Smooth muscle cell (in vitro differentiated cells): ENCODE results near the gene MYOM3. TPM values are rescaled to one million over a fixed set of nuclear protein-coding genes. Genes with fewer than 3 reads are reported as not detected.

Source experiments
- DNase-seq: peaks from one replicate; lab custom pipeline; 2025; ENCODE audit not compliant: unreplicated experiment; lab: John Stamatoyannopoulos, UW
- H2AFZ ChIP-seq: fragments of 200-600 bp; sonication (generic); 2 replicates; pipeline ENCODE4 v1.6.0; 2016; ENCODE audit warnings: antibody characterized with exemption, low read depth, mild to moderate bottlenecking
- H3F3A ChIP-seq: fragments of 200-600 bp; sonication (generic); 2 replicates; pipeline ENCODE4 v1.6.0; 2017; ENCODE audit warnings: antibody characterized with exemption, low read depth
- H3K27ac ChIP-seq: fragments of 200-600 bp; sonication (generic); 2 replicates; pipeline ENCODE4 v1.5.1; 2016; ENCODE audit warnings: low read depth, mild to moderate bottlenecking
- H3K27me3 ChIP-seq: fragments of 200-600 bp; sonication (generic); 2 replicates; pipeline ENCODE4 v1.6.1; 2016; ENCODE audit warnings: low read depth, mild to moderate bottlenecking
- H3K36me3 ChIP-seq: fragments of 200-600 bp; sonication (generic); 2 replicates; pipeline ENCODE4 v1.5.1; 2016; ENCODE audit warnings: low read depth
- H3K4me1 ChIP-seq: fragments of 200-600 bp; sonication (generic); 2 replicates; pipeline ENCODE4 v1.5.1; 2016; ENCODE audit warnings: low read depth
- H3K4me2 ChIP-seq: fragments of 200-600 bp; sonication (generic); 2 replicates; pipeline ENCODE4 v1.6.0; 2016; ENCODE audit warnings: mild to moderate bottlenecking
- H3K4me3 ChIP-seq: fragments of 200-600 bp; sonication (generic); 2 replicates; pipeline ENCODE4 v1.5.1; 2016; ENCODE audit warnings: mild to moderate bottlenecking
- H3K79me2 ChIP-seq: fragments of 200-600 bp; sonication (generic); 2 replicates; pipeline ENCODE4 v1.6.0; 2016; ENCODE audit warnings: low read depth, mild to moderate bottlenecking
- H3K9ac ChIP-seq: fragments of 200-600 bp; sonication (generic); 2 replicates; pipeline ENCODE4 v1.6.0; 2016; ENCODE audit warnings: low read depth
- H3K9me3 ChIP-seq: fragments of 200-600 bp; sonication (generic); replicated peaks from 2 replicates; pipeline ENCODE4 v1.5.1; 2016; ENCODE audit warnings: low read depth
- H4K20me1 ChIP-seq: fragments of 200-600 bp; sonication (generic); 2 replicates; pipeline ENCODE4 v1.6.0; 2016; ENCODE audit warnings: low read depth
- WGBS: methylation state at CpG from one replicate; pipeline ENCODE4 v1.1.7; 2016; ENCODE audit warnings: low lambda C conversion rate; 5-methylcytosine and 5-hydroxymethylcytosine counted together
- polyA plus RNA-seq: library from polyadenylated mRNA; unstranded; fragments of >200 nt; fragmentation: Nextera tagmentation; extraction: Ambion mirVana; gene quantifications from 2 replicates; pipeline ENCODE4 v1.2.1, GENCODE V29; 2016
- total RNA-seq: library from RNA; depleted of rRNA; stranded (reverse); fragments of >200 nt; gene quantifications from 2 replicates; pipeline ENCODE4 v1.2.3, GENCODE V29; 2014
- TF ChIP-seq, protein P1 (sequence below): fragments of 200-600 bp; sonication (generic); IDR thresholded peaks from 2 replicates; pipeline ENCODE4 v1.5.1; 2017; ENCODE audit warnings: borderline replicate concordance, mild to moderate bottlenecking, antibody characterized with exemption; ENCODE audit not compliant: insufficient read depth, poor library complexity, severe bottlenecking

Gene MYOM3
- total and polyA plus RNA-seq, 2 experiments from 2014 or later = 0.18 to 0.26 TPM

GRCh38 chr1:24101796-24102586 lies 9.9 kb downstream of the MYOM3 start:
- no peak for DNase-seq
- Histone ChIP-seq H3F3A (no peaks in the 10 kb centered on the region), H3K4me2 (no peak overlapping the region), H3K4me3 (no peak overlapping the region), H3K4me1 (peaks cover under 1% of the 10 kb centered on the region), H3K27me3 (no peaks in the 10 kb centered on the region), H3K27ac (no peak overlapping the region), H3K9me3 (no peaks in the 10 kb centered on the region), H3K9ac (no peak overlapping the region), H3K36me3 (no peaks in the 10 kb centered on the region), H2AFZ (no peak overlapping the region), H4K20me1 (no peaks in the 10 kb centered on the region), H3K79me2 (no peaks in the 10 kb centered on the region)
- TF ChIP-seq, protein P1, sequence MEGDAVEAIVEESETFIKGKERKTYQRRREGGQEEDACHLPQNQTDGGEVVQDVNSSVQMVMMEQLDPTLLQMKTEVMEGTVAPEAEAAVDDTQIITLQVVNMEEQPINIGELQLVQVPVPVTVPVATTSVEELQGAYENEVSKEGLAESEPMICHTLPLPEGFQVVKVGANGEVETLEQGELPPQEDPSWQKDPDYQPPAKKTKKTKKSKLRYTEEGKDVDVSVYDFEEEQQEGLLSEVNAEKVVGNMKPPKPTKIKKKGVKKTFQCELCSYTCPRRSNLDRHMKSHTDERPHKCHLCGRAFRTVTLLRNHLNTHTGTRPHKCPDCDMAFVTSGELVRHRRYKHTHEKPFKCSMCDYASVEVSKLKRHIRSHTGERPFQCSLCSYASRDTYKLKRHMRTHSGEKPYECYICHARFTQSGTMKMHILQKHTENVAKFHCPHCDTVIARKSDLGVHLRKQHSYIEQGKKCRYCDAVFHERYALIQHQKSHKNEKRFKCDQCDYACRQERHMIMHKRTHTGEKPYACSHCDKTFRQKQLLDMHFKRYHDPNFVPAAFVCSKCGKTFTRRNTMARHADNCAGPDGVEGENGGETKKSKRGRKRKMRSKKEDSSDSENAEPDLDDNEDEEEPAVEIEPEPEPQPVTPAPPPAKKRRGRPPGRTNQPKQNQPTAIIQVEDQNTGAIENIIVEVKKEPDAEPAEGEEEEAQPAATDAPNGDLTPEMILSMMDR = no peak
- WGBS = 88% methylated on average over 9 of the region's 9 CpGs

- no peak overlapping the region for H3K4me3 ChIP-seq
- no peaks in the 10 kb centered on the region for H3F3A ChIP-seq
- H3K36me3 ChIP-seq = no peaks in the 10 kb centered on the region
- H3K79me2 ChIP-seq = no peaks in the 10 kb centered on the region
- H3K27me3 ChIP-seq = no peaks in the 10 kb centered on the region
- WGBS = 92% methylated on average over 13 of the region's 13 CpGs
- TF ChIP-seq, protein P1 = no peak
- H4K20me1 ChIP-seq = no peaks in the 10 kb centered on the region
- H2AFZ ChIP-seq = no peak overlapping the region
- H3K9me3 ChIP-seq = no peaks in the 10 kb centered on the region
- H3K27ac ChIP-seq = no peak overlapping the region
- no peak for DNase-seq
- H3K4me1 ChIP-seq = no peaks in the 10 kb centered on the region
- no peak overlapping the region for H3K9ac ChIP-seq
- no peak overlapping the region for H3K4me2 ChIP-seq
Measured at GRCh38 chr1:24100945-24101737, 10.8 kb downstream of the MYOM3 start.

- Histone ChIP-seq H3K4me3 (no peak overlapping the region), H3K4me2 (no peak overlapping the region), H4K20me1 (no peaks in the 10 kb centered on the region), H3K9ac (no peak overlapping the region), H3K27ac (no peak overlapping the region), H3F3A (no peaks in the 10 kb centered on the region), H3K36me3 (no peaks in the 10 kb centered on the region), H3K4me1 (no peaks in the 10 kb centered on the region), H3K27me3 (no peaks in the 10 kb centered on the region), H3K79me2 (no peaks in the 10 kb centered on the region), H3K9me3 (no peaks in the 10 kb centered on the region), H2AFZ (no peak overlapping the region)
- WGBS = 95% methylated on average over 12 of the region's 12 CpGs
- TF ChIP-seq, protein P1 = no peak
- no peak for DNase-seq
Measured at GRCh38 chr1:24098943-24099638, 12.8 kb downstream of the MYOM3 start.
